Tibial nerve (tissue), 4 donors: ENCODE data around the gene PRTFDC1.

ENCODE experiments used
- CTCF ChIP-seq, 5 experiments: fragments of 200-600 bp in 3 of 5; fragments of 450-650 bp in 2 of 5; sonication (generic) in 3 of 5; IDR thresholded peaks; one replicate each; pipeline ENCODE4 v1.5.1; 2016 to 2019; ENCODE audit warnings: antibody characterized with exemption in 5 of 5, mild to moderate bottlenecking in 3 of 5, moderate library complexity in 2 of 5
- EP300 ChIP-seq, 2 donors: sonication (generic); formaldehyde crosslinking; IDR thresholded peaks; one replicate each; pipeline ENCODE4 v1.6.1; 2017; ENCODE audit warnings: antibody characterized with exemption in 2 of 2, mild to moderate bottlenecking in 1 of 2
- POLR2A ChIP-seq, 2 donors: fragments of 450-650 bp; IDR thresholded peaks; one replicate each; pipeline ENCODE4 v1.6.1; 2017; ENCODE audit warnings: antibody characterized with exemption in 2 of 2, mild to moderate bottlenecking in 2 of 2, moderate library complexity in 2 of 2

GRCh38 chr10:24814568-24815313 lies 137.7 kb downstream of the PRTFDC1 start:
- TF ChIP-seq CTCF (IDR thresholded peaks at IDR 0.05) (no peak), POLR2A (IDR thresholded peaks at IDR 0.05) (no peak), EP300 (IDR thresholded peaks at IDR 0.05) (no peak)
